ENCODE measurements around the gene SCN4B. TPM values are rescaled to one million over a fixed set of nuclear protein-coding genes. Genes with fewer than 3 reads are reported as not detected.

Gene SCN4B
- total and polyA plus RNA-seq, 8 donors: 0.75 to 3.6 (median 1.6) TPM; not detected in 3

DNA sequence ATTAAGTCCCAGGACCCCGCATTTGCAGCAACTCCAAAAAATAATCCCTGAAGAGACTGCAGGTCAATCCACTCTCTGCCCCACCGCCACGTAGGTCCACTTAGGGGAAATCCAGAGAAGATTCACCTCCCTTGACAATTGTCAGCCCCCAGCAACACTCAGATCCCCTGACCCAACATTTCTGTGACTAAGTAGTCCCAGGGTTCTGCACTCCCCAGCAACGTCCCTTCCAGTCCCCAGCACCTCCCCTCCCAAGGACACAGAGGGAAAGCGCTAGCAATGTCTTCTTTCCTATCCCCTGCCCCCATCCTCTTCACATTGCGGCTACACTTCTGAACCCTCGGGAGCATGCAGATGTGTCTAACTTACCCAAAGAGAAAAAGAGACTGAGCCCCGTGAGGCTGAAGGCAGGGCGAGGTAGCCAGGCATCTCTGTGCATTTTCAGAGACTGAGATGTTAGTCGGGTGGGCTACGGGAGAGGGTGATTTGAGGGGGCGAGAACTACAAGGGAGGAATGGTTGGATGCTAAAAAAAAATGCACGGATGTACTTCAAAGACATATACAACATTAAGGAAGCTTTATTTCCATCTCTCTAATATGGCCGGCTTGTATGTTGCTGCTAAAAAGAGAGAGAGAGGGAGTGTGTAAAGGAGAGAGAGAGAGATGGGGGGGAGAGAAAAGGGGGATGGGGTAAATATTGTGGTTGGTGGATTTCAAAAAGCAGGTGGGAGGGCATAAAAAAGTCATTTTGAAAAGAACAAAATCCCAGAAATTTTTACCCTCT, 23.6 kb upstream of the SCN4B start, which contains the start of gene SCN2B:
TSS of gene SCN2B (minus strand) at position 647 of the 785 bp plus-strand sequence. CDS start at position 439, 208 bp downstream.
- Histone ChIP-seq H3K4me1 (peaks cover 0 to 32% (median 13%) of the 10 kb centered on the region in 4 donors), H3K9me3 (no peaks in the 10 kb centered on the region), H3K27ac (no peak within 1 kb of the TSS), H3K4me3 (peak within 1 kb of the TSS; percentile 20 to 27 (median 26)), H3K27me3 (peaks cover 0 to 52% (median 0%) of the 10 kb centered on the region in 3 donors), H3K36me3 (no peaks in the 10 kb centered on the region)
- TF ChIP-seq POLR2AphosphoS5 (IDR thresholded peaks at IDR 0.05) (no peak), POLR2A (IDR thresholded peaks at IDR 0.05) (no peak), EP300 (IDR thresholded peaks at IDR 0.05) (no peak)
- TF ChIP-seq, protein P1, sequence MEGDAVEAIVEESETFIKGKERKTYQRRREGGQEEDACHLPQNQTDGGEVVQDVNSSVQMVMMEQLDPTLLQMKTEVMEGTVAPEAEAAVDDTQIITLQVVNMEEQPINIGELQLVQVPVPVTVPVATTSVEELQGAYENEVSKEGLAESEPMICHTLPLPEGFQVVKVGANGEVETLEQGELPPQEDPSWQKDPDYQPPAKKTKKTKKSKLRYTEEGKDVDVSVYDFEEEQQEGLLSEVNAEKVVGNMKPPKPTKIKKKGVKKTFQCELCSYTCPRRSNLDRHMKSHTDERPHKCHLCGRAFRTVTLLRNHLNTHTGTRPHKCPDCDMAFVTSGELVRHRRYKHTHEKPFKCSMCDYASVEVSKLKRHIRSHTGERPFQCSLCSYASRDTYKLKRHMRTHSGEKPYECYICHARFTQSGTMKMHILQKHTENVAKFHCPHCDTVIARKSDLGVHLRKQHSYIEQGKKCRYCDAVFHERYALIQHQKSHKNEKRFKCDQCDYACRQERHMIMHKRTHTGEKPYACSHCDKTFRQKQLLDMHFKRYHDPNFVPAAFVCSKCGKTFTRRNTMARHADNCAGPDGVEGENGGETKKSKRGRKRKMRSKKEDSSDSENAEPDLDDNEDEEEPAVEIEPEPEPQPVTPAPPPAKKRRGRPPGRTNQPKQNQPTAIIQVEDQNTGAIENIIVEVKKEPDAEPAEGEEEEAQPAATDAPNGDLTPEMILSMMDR (IDR thresholded peaks at IDR 0.05): no peak
- DNase-seq: peak in 1 of 2 donors; percentile 62
- intact Hi-C loops (cut with DNase I; ENCODE audit: low total_unique reads): no loop called here
- WGBS, 5 donors: 30 to 48% (median 45%) methylated on average over 14 of the region's 14 CpGs

DNA sequence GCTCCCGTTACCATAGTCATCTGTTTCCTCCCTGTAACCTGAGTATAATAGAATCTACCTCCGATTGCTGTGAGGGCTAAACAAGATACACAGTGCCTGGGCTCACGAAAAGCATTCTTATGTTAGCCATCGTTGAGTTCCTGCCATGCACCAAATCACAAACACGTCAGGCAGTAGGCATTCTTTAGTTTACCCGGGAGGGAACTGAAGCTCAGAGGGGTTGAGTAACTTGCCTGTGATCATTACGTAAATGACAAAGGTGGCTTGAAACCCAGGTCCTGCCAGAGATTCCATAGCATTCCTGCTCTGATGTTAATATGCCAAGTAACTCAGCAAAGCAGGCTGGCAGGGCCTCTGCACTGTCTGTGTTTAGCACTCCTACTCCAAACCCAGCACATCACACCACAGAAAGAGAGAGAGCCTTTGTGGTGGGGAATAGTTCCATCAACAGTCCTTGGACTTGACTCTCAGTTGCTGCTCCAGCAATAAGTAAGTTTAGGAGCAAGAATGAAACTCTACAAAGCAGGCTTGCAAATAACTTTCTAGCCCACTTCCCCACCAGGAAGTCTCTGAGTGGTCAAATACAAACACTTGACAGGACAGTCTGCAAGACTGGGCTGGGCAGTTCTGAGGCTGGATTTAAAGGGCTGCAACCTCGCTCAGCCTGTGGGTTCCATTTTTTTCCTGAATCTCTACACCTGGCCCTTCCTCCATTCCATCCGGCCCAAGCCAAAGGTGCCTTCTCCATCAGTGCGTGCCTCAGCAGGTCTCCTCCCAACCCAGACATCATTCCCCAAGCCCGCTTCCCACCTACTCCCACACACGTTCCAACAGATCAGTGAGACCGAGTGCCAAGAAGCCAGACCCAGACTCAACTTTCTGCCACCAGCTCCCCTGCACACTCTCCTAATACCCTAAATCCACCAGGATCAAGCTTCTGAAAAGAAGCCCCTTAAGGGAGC, 22.7 kb upstream of the SCN4B start:
- Histone ChIP-seq H3K36me3 (no peaks in the 10 kb centered on the region), H3K27ac (no peak overlapping the region)
- intact Hi-C loops (cut with DNase I; ENCODE audit: low total_unique reads): no loop called here

DNA sequence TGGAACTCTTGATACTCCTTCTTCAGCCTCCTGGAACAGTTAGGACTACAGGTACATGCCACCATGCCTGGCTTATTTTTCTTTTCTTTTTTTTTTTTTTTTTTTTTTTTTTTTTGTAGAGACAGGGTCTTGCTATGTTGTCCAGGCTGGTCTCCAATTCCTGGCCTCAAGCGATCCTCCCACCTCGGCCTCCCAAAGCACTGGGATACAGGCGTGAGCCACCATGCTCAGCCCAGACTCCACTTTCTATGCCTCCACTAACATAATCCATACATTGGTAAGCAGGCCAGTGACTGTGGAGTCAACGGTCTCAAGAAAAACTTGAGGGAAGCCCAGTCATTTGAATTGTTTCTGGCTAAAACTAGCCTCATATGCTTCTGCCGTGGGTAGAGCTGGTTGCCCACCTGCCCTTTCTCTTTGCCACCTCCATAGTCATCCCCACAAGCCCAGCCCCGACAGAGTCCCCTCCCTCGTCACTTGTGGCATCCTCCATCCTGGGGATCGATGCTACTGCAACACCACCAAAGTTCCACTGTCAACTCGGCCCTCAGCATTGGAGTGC, 21.5 kb upstream of the SCN4B start:
- no peak overlapping the region for H3K4me3 ChIP-seq
- H3K27me3 ChIP-seq: peaks cover 0 to 59% (median 0%) of the 10 kb centered on the region in 3 donors
- TF ChIP-seq, protein P1 (IDR thresholded peaks at IDR 0.05): no peak
- TF ChIP-seq EP300 (IDR thresholded peaks at IDR 0.05): no peak
- no peak for TF ChIP-seq POLR2A (IDR thresholded peaks at IDR 0.05)
- no peak for TF ChIP-seq POLR2AphosphoS5 (IDR thresholded peaks at IDR 0.05)
- peaks cover 0 to 24% (median 12%) of the 10 kb centered on the region in 4 donors for H3K4me1 ChIP-seq
- intact Hi-C loops (cut with DNase I; ENCODE audit: low total_unique reads): no loop called here
- H3K36me3 ChIP-seq: no peaks in the 10 kb centered on the region
- H3K9me3 ChIP-seq: no peaks in the 10 kb centered on the region
- 85 to 93% (median 90%) methylated on average over 8 to 9 of the region's 9 CpGs for WGBS, 5 donors
- DNase-seq: no peak
- H3K27ac ChIP-seq: no peak overlapping the region

More for the DNA sequence above, 22.7 kb upstream of the SCN4B start:
- Histone ChIP-seq H3K9me3 (no peaks in the 10 kb centered on the region), H3K4me1 (peaks cover 0 to 28% (median 15%) of the 10 kb centered on the region in 4 donors), H3K27me3 (peaks cover 0 to 53% (median 0%) of the 10 kb centered on the region in 3 donors), H3K4me3 (peak overlapping the region in 1 of 4 donors; percentile 27)
- no peak for DNase-seq
- WGBS, 5 donors: 48 to 56% (median 52%) methylated on average over 13 of the region's 13 CpGs
- TF ChIP-seq, protein P1 (IDR thresholded peaks at IDR 0.05): no peak
- TF ChIP-seq EP300 (IDR thresholded peaks at IDR 0.05) (no peak), POLR2A (IDR thresholded peaks at IDR 0.05) (no peak), POLR2AphosphoS5 (IDR thresholded peaks at IDR 0.05) (no peak)

DNA sequence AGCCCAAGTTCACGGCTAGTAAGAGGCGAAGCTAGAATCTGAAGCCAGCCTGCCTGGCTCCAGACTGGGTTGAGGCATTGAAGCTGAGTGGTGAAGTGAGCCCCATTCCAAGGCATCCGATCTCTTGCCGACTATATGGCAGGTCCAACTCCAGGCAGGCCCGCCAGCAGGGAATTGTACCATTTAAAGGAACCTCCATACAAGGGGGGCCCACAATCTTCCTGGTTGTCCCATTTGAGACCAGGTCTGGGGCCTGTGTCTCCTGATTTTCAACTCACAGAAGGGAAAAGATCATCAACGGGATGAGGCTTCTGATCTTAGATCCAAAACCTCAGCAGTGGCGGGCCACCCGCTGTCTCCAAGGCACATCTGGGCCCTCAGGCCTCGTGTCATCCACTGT, 19.7 kb upstream of the SCN4B start:
- peaks cover 0 to 24% (median 12%) of the 10 kb centered on the region in 4 donors for H3K4me1 ChIP-seq
- H3K27ac ChIP-seq: no peak overlapping the region
- H3K9me3 ChIP-seq: no peaks in the 10 kb centered on the region
- H3K36me3 ChIP-seq: no peaks in the 10 kb centered on the region
- H3K27me3 ChIP-seq: peaks cover 0 to 58% (median 0%) of the 10 kb centered on the region in 3 donors
- intact Hi-C loops (cut with DNase I; ENCODE audit: low total_unique reads): no loop called here
- no peak overlapping the region for H3K4me3 ChIP-seq
- TF ChIP-seq, protein P1 (IDR thresholded peaks at IDR 0.05): no peak
- TF ChIP-seq POLR2AphosphoS5 (IDR thresholded peaks at IDR 0.05) (no peak), EP300 (IDR thresholded peaks at IDR 0.05) (no peak), POLR2A (IDR thresholded peaks at IDR 0.05) (no peak)
- DNase-seq: no peak
- 83 to 95% (median 91%) methylated on average over 9 of the region's 9 CpGs for WGBS, 5 donors

All from stomach (tissue), 9 donors.